H1 (cell line): ENCODE measurements around the gene THAP11. TPM values are rescaled to one million over a fixed set of nuclear protein-coding genes. Genes with fewer than 3 reads are reported as not detected.

Source experiments
- CBX5 ChIP-seq: fragments of 300-800, 300-1000 bp; sonication (generic); IDR thresholded peaks from 2 replicates; pipeline ENCODE4 v1.7.1; 2016; ENCODE audit warnings: antibody characterized with exemption, low read length, low read depth
- EGR1 ChIP-seq: IDR thresholded peaks from 2 replicates; pipeline ENCODE4 v1.6.1; 2011; ENCODE audit warnings: low read depth, low read length, borderline replicate concordance
- HDAC6 ChIP-seq: IDR thresholded peaks from one replicate; pipeline ENCODE4 v1.7.1; 2012; ENCODE audit warnings: low read depth, mild to moderate bottlenecking, inconsistent platforms, low read length, moderate library complexity
- RBBP5 ChIP-seq: IDR thresholded peaks from 2 replicates; pipeline ENCODE4 v1.7.1; 2012; ENCODE audit warnings: low read depth, mild to moderate bottlenecking, inconsistent platforms, low read length, moderate library complexity, borderline replicate concordance
- polyA plus RNA-seq, 7 experiments: library from polyadenylated mRNA; depleted of rRNA in 3 of 7; stranded (reverse) in 5 of 7; unstranded in 2 of 7; fragments of >200 nt in 5 of 7; fragments of 200-250 nt in 2 of 7; gene quantifications; 1 replicate in 5 of 7; 2 replicates in 1 of 7; 4 replicates in 1 of 7; pipeline versions ENCODE4 v1.2.1 to v1.2.3, GENCODE V29; 2011 to 2013; ENCODE audit warnings: missing spikeins in 2 of 7, mixed read lengths in 2 of 7
- total RNA-seq: library from RNA; stranded (reverse); fragmentation: NEBNext Ultra II Directional; extraction: Animal tissue kit (Norgen Biotek cat#: 25700); gene quantifications from 2 replicates; pipeline ENCODE4 v1.2.1, GENCODE V29; 2021

Gene THAP11
- total and polyA plus RNA-seq, 2 of the 8 experiments (the other 6 are each of a cell fraction or from before 2014, with no cell fraction given) = 50.8 to 54.8 TPM

GRCh38 chr16:67883872-67884261 lies 41.7 kb downstream of the THAP11 start (continued):
- no peak for TF ChIP-seq RBBP5
- no peak for TF ChIP-seq CBX5
- no peak for TF ChIP-seq HDAC6
- TF ChIP-seq EGR1 = no peak
